GM12872 (cell line): ENCODE data around the gene MBNL2.

Experiments
- CTCF ChIP-seq: IDR thresholded peaks from 3 replicates; pipeline ENCODE4 v1.5.1; 2011; ENCODE audit warnings: low read depth, mild to moderate bottlenecking, low read length, moderate library complexity; ENCODE audit not compliant: insufficient read depth

Gene MBNL2

GRCh38 chr13:97327506-97328221 lies 105.5 kb downstream of the MBNL2 start:
- no peak for TF ChIP-seq CTCF

DNA sequence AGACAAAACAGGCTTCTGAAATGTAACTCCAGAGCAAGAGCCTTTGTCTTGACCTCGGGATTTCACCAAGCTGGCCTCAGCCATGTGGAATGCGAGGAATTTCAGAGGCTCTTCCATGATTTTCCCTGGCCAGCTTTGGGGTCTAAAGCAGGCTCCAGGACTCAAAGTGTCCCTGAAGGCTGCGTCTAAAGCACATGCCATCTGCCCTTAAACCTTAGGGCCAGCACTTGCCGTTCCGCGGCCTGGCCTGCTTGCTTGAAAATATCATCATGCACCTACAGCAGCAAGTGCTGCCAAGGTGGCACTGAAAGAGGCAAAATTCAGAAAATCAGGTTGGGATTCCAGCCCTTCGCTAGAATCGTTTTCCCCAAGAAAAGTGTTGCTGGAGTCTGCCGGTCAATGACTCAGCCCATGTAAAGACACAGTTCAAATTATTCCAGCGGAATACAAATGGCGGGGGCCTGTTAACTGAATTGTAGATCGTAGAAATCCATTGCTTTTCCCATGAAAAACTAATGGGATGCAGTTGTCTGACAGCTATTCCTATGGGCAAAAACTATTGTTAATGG lies 106.2 kb downstream of the MBNL2 start:
- no peak for TF ChIP-seq CTCF

DNA sequence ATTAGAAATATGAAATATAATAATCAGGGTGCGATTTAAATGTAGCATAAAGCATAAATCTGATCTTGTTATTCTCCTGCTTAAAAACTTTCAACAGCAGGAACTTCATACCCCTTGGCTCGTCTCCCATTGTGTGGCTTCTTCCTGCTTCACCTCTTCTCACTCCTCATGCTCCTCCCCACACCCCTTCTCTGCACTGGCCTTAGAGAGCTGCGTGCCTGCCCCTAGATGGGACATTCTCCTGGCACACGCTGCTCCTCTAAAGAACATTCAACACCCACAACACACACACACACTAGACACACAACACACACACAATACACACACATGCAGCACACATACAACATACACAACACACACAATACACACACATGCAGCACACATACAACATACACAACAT lies 107.2 kb downstream of the MBNL2 start:
- no peak for TF ChIP-seq CTCF

DNA sequence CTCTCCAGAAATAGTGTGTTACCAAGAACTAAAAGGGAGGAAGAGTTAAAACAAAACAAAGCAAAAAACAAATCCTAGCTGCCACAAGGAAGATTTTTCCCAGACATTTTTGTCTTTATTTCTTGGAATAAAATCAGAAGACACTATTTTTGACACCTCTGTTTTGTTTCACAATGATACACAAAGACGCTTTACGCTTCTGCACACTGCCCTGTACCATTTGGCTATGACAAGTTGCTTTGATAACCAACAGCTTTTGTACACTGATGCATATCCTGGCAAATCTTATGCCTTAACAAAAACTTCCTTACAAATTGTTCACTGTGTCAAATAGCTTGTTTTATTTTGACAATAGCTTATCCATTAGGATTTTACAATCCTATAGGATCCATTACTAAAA lies 108.3 kb downstream of the MBNL2 start:
- TF ChIP-seq CTCF, result no peak

- no peak for TF ChIP-seq CTCF
Observed at GRCh38 chr13:97332742-97333141, 110.6 kb downstream of the MBNL2 start.

GRCh38 chr13:97333983-97334382 lies 111.8 kb downstream of the MBNL2 start:
- no peak for TF ChIP-seq CTCF

DNA sequence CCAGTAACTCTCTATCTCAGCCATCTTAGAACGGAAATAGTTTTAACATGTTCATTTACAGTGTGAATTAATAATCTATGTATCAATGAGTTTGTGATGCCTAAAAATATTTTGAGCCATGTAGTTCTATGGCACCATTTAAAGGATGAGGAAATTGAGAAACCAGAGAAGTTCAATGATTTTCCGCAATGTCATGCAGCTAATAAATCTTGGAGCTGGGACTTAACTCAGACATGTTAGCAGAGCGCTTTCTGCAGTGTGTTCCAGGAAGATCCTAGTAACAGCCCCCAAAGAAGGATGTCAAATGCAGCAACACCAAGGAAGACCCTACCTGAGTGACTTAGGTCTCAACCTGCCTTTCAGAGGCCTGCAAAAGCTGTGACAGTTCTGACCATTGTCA lies 112.6 kb downstream of the MBNL2 start:
- no peak for TF ChIP-seq CTCF
